ENCODE data around the gene IGLL5.
"Not testable (repeated sequence)": the region's sequence is repeated elsewhere in the genome, so short reads cannot be mapped to it uniquely, and the experiment has no call there.

DNA sequence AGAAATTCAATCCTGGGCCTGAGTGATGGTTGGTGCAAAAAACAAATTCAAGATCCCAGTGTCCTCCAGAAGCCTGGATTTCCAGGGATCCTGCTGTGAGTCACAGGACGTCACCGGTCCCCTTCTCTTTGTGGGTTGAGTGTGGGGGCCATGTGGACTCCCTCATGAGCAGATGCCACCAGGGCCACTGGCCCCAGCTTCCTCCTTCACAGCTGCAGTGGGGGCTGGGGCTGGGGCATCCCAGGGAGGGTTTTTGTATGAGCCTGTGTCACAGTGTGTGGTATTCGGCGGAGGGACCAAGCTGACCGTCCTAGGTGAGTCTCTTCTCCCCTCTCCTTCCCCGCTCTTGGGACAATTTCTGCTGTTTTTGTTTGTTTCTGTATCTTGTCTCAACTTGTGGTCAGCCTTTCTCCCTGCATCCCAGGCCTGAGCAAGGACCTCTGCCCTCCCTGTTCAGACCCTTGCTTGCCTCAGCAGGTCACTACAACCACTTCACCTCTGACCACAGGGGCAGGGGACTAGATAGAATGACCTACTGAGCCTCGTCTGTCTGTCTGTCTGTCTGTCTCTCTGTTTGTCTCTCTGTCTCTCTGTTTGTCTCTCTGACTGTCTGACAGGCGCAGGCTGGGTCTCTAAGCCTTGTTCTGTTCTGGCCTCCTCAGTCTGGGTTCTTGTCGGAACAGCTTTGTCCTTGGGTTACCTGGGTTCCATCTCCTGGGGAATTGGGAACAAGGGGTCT is 11.9 kb downstream of the IGLL5 start:
- TF ChIP-seq, protein P1, sequence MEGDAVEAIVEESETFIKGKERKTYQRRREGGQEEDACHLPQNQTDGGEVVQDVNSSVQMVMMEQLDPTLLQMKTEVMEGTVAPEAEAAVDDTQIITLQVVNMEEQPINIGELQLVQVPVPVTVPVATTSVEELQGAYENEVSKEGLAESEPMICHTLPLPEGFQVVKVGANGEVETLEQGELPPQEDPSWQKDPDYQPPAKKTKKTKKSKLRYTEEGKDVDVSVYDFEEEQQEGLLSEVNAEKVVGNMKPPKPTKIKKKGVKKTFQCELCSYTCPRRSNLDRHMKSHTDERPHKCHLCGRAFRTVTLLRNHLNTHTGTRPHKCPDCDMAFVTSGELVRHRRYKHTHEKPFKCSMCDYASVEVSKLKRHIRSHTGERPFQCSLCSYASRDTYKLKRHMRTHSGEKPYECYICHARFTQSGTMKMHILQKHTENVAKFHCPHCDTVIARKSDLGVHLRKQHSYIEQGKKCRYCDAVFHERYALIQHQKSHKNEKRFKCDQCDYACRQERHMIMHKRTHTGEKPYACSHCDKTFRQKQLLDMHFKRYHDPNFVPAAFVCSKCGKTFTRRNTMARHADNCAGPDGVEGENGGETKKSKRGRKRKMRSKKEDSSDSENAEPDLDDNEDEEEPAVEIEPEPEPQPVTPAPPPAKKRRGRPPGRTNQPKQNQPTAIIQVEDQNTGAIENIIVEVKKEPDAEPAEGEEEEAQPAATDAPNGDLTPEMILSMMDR (CRISPR knock-in tag; IDR thresholded peaks at IDR 0.05): not testable (repeated sequence)
- not testable (repeated sequence) for TF ChIP-seq HOXA7 (CRISPR knock-in tag; IDR thresholded peaks at IDR 0.05); ZNF552 (CRISPR knock-in tag; IDR thresholded peaks at IDR 0.05; ENCODE audit: borderline replicate concordance); ZNF549 (CRISPR knock-in tag; IDR thresholded peaks at IDR 0.05); RXRA (CRISPR knock-in tag; IDR thresholded peaks at IDR 0.05); ZNF121 (CRISPR knock-in tag; IDR thresholded peaks at IDR 0.05)
- TF ChIP-seq, protein P2, sequence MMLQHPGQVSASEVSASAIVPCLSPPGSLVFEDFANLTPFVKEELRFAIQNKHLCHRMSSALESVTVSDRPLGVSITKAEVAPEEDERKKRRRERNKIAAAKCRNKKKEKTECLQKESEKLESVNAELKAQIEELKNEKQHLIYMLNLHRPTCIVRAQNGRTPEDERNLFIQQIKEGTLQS (CRISPR knock-in tag; IDR thresholded peaks at IDR 0.05): not testable (repeated sequence)
